CD4-positive, alpha-beta T cell treated with Interleukin-15 for 1 hour (primary cell): ENCODE data around the gene TXNRD2.

Experiments
- DNase-seq: peaks from one replicate; pipeline ENCODE4 v3.0.0-alpha.2; 2020

TXNRD2 gene

GRCh38 chr22:19902245-19902715, 39.3 kb downstream of the TXNRD2 start:
- DNase-seq = no peak

GRCh38 chr22:19901577-19902244, 39.9 kb downstream of the TXNRD2 start:
- DNase-seq = no peak

- DNase-seq = no peak
These were observed 40.7 kb downstream of the TXNRD2 start for GRCh38 chr22:19900707-19901436.

GRCh38 chr22:19898831-19899567, 42.6 kb downstream of the TXNRD2 start:
- DNase-seq = no peak

GRCh38 chr22:19898145-19898544, 43.5 kb downstream of the TXNRD2 start:
- DNase-seq = no peak

- DNase-seq = no peak
These were observed 43.9 kb downstream of the TXNRD2 start for GRCh38 chr22:19897726-19898125.

- no peak for DNase-seq
These were observed 44.8 kb downstream of the TXNRD2 start for GRCh38 chr22:19896665-19897355.

GRCh38 chr22:19895160-19895849, 46.3 kb downstream of the TXNRD2 start:
- DNase-seq = no peak

- no peak for DNase-seq
These were observed 48.3 kb downstream of the TXNRD2 start for GRCh38 chr22:19893363-19893762.

GRCh38 chr22:19892925-19893324, 48.7 kb downstream of the TXNRD2 start:
- DNase-seq = no peak

- DNase-seq = peak; percentile 40
These were observed 49.2 kb downstream of the TXNRD2 start for GRCh38 chr22:19892257-19892879.

GRCh38 chr22:19891317-19892256, 50.0 kb downstream of the TXNRD2 start:
- peak; percentile 83 for DNase-seq

- no peak for DNase-seq
These were observed 50.9 kb downstream of the TXNRD2 start for GRCh38 chr22:19890502-19891316.

GRCh38 chr22:19889951-19890350, 51.7 kb downstream of the TXNRD2 start:
- DNase-seq = peak; percentile 37

- DNase-seq = peak; percentile 15
These were observed 53.4 kb downstream of the TXNRD2 start for GRCh38 chr22:19888131-19888746.

- DNase-seq = peak; percentile 19
These were observed 54.2 kb downstream of the TXNRD2 start for GRCh38 chr22:19887256-19887985.

- peak; percentile 49 for DNase-seq
These were observed 54.9 kb downstream of the TXNRD2 start for GRCh38 chr22:19886605-19887255.
